GM21360 (cell line): Measurements from ENCODE around the gene CAMKMT.
"Not testable (repeated sequence)": the region's sequence is repeated elsewhere in the genome, so short reads cannot be mapped to it uniquely, and the experiment has no call there.

Experiments
- ATAC-seq: cut with Tn5 transposase; IDR thresholded peaks from one replicate; pipeline ENCODE4 v1.9.1; 2021; ENCODE audit warnings: mild to moderate bottlenecking, moderate library complexity; ENCODE audit not compliant: unreplicated experiment

The CAMKMT gene

DNA sequence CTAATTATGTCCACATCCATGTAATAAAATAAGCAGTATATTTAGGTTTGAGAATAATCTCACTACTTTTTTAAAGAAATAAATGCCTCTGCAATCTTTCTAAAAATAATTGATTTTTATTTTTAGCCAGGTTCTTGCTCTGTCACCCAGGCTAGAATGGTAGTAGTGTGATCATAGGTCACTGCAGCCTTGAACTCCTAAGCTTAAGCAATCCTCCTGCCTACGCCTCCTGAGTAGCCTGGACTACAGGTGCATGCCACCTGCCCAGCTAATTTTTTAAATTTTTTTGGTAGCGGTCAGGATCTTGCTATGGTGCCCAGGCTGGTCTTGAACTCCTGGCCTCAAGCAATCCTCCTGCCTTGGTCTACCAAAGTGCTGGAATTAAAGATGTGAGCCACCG, 133.3 kb downstream of the CAMKMT start:
- no peak for ATAC-seq

- ATAC-seq, result no peak
These were observed 133.8 kb downstream of the CAMKMT start for GRCh38 chr2:44495544-44495943.

GRCh38 chr2:44496130-44496529, 134.4 kb downstream of the CAMKMT start:
- ATAC-seq, result no peak

GRCh38 chr2:44498551-44498950, 136.8 kb downstream of the CAMKMT start:
- no peak for ATAC-seq

DNA sequence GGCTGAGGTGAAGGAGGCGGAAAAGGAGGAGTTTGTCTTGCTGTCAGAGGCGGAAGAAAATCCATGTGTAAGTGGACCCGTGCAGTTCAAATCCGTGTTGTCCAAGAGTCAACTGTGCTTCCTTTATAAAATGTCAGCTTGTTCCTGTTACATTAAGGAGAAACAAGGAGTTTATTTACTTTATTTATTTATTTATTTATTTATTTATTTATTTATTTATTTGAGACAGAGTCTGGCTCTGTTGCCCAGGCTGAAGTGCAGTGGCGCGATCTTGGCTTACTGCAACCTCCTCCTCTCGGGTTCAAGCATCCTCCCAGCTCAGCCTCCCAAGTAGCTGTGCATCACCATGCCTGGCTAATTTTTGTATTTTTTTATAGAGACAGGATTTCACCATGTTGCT, 143.9 kb downstream of the CAMKMT start:
- not testable (repeated sequence) for ATAC-seq

DNA sequence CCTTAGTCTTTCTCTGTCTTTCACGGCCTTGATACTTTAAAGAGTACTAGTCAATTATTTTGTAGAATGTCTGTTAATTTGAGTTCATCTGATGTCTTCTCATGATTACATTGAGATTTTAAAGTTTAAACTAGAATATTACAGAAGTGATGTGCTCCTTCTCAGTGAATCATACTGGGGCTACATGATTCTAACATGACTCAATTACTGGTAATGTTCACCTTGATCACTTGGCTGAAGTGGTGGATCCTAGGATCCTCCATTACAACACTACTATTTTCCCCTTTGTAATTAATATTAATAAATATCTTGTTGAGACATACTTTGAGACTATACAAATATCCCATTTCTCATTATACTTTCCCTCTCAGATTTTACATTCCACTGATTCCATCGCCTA, 148.5 kb downstream of the CAMKMT start:
- no peak for ATAC-seq

- ATAC-seq, result no peak
These were observed 153.7 kb downstream of the CAMKMT start for GRCh38 chr2:44515416-44515815.

GRCh38 chr2:44519026-44519425, 157.3 kb downstream of the CAMKMT start:
- ATAC-seq, result no peak

GRCh38 chr2:44522846-44523245, 161.1 kb downstream of the CAMKMT start:
- no peak for ATAC-seq

DNA sequence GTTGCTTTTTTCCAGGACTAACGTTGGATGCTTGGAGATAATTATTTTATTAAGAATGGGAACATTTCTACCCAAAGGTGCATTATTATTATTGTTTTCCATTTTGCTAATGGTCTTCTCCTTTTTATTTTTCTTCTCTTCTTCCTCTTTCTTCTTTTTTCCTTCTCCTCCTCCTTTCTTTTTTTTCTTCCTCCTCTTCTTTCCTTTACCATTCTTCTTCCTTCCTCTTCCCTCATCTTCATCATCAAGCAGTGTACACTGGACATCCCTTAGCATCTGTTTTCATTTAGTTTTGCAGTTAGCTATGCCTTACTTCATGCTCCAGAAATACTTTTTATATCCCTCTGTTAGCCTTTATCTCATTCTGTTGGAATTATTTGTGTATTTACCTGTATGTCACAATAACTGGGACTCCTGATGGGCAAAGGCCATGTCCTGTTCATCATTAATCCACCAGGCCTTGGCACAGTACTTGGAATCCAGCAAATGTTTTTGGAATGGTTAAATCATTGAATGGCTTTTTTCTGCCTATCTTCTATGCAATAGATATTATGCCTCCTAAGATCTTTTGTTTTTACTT, 162.7 kb downstream of the CAMKMT start:
- no peak for ATAC-seq

DNA sequence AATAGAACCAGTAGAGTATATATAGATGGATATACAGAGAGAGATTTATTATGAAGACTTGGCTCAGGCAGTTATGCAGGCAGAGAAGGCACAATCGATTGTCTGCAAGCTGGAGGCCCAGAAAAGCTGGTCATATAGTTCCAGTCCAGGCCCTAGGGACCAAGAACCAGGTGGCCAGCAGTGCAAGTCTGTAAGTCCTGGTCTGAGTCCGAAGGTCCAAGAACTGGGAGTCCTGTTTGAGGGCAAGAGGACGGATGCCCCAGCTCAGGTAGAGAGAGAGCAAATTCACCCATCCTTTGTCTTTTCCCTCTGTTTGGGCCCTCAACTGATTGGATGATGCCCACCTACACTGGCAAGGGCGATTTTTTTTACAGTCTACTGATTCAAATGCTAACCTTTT, 164.6 kb downstream of the CAMKMT start:
- no peak for ATAC-seq

DNA sequence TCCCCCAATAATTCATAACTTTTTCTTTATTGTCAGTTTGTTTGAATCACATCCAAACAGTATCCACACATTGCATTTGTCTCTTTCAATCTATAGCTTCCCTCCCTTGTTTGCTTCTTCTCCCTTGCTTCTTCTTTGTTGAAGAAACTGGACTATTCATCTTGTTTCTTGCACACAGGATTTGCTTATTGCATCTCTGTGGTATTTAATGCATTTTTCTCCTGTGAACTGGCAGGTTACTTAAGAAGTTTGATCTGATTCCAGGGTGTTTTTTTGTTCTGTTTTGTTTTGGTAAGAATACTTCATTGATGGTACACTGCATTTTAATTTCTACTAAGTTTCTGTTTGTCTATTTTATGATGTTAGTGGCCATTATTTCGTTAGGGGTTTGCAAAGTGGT, 166.8 kb downstream of the CAMKMT start:
- no peak for ATAC-seq

- ATAC-seq, result no peak
These were observed 167.7 kb downstream of the CAMKMT start for GRCh38 chr2:44529448-44529847.

DNA sequence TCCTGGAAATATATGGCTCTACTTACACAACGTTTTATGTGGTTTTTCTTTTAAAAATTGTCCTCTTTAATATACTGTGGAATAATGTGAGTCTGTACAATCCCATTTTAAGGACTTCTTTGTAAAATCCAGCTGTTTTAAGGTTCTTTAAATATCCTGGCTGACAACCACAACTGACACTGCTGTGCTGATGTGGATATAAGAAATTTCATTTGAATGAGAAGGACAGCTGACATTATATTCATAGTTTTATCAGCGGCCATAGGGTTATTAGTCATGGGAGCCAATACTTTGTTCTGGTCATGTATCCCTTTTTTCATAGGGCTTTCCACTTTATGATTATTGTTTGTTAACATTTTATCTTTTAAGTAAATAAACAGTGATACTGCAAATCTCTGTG, 169.5 kb downstream of the CAMKMT start:
- no peak for ATAC-seq

- ATAC-seq, result no peak
These were observed 170.3 kb downstream of the CAMKMT start for GRCh38 chr2:44532031-44532430.

GRCh38 chr2:44533508-44533907, 171.8 kb downstream of the CAMKMT start:
- no peak for ATAC-seq

- no peak for ATAC-seq
These were observed 173.6 kb downstream of the CAMKMT start for GRCh38 chr2:44535376-44535775.

DNA sequence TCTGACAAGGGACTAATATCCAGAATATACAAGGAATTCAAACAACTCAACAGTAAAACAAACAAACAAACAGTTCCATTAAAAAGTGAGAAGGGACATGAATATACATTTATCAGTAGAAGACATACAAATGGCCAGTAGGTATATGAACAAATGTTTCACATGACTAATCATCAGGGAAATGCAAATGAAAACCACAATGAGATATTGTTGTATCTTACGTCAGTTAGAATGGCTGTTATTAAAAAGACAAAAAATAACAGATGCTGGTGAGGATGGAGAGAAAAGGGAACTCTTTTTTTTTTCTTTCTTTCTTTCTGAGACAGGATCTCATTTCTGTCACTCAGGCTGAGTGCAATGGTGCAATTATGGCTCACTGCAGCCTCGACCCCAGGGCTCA, 175.5 kb downstream of the CAMKMT start:
- no peak for ATAC-seq

- ATAC-seq, result no peak
These were observed 180.8 kb downstream of the CAMKMT start for GRCh38 chr2:44542520-44542919.

DNA sequence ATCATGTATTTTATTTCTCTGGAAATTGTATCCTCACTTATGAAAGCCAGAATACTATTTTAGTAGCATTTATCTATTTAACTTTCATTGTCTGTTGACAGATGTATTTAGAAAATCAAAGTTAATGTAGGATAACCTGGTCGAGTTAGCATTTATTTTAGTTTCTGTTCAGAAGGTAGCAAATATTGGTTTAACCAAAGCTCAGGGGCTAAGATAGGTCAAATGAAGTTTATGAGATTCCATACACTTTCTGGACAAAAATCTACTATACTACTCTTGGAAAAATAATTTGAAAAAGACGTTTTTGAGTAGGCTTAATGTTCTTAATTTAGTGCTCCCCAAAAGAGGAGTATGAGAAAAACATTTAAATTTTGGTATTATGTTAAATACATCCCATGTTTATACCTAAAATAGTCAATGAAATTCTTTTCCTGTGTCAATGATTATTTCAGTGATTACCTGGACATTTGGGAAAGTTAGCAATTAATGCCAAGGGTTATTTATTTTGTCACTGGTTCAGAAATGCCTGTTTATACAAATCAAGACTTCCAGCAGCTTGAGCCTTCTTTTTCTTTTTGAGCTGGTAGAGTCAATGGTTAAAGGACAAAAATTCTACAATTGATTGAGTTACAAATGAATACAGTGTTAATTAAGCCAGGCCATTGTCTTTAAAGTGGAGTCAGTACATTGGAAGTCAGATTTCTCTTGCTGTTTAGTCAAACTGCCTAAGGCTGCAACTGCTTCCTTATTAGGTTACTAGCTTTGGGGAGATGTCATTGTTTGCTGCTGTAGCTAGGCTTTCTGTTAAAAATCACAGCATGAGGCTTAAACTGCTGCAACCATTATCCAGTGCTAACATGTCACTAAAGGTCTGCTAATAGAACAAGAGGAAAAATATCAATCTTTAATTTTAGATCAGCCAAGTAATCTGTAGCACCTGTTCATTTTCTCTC, 182.3 kb downstream of the CAMKMT start:
- ATAC-seq, result no peak

GRCh38 chr2:44545005-44545404, 183.3 kb downstream of the CAMKMT start:
- no peak for ATAC-seq

GRCh38 chr2:44546459-44547127, 184.8 kb downstream of the CAMKMT start:
- no peak for ATAC-seq
